HG02870 (cell line): ENCODE data around the gene ACP4.

ENCODE experiments used
- ATAC-seq: cut with Tn5 transposase; IDR thresholded peaks from one replicate; pipeline ENCODE4 v1.9.1; 2021; ENCODE audit warnings: mild to moderate bottlenecking, moderate library complexity; ENCODE audit not compliant: unreplicated experiment

Gene ACP4

DNA sequence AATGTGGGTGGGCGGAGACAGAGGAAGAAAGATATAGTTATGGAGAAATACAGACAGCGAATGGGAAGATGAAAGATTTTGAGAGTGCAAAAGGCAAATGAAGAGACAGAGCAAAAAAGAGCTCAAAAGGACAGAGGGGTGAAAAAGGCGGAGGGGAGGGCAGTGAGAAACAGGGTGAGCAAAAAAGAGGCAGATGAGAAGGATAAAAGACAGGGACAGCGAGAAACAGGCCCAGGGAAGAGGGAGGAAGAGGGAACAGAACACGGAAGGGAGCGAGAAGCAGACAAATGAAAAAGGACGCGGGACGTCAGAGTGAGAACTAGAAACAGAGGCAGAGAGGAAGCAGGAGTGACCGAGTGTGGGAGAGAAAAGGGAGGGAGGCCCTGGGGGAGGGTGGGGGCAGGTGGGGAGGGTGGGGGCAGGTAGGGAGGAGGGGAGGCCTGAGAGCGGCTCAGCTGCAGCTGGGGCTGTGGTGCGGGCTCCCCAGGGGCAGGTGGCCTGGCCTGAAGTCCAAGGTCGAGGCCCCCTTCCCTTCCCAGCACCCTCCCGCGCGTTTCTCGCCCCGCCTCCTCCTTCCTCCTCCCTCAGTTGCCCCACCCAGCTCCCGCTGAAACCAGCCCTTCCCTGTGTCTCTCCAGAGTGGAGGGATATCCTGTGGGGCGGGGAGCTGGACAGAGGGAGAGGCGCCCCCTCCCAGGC is 30.5 kb downstream of the ACP4 start:
- no peak for ATAC-seq

DNA sequence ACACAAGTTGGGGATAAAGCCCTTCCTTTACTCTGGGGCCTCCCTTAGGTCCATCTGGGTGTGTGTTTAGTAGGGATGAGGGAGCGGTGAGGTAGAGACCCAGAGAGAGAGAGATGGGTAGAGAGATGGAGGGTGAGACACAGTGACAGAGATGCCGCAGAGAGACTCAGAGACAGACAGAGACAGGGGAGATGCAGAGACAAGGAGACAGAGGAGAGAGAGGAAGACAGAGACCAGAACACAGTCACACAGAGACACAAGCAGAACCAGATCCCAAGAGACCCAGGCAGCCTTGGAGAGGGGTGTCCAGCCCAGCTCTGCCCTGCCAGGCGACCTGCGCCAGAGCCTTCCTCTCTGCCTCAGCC is 31.0 kb downstream of the ACP4 start:
- no peak for ATAC-seq

DNA sequence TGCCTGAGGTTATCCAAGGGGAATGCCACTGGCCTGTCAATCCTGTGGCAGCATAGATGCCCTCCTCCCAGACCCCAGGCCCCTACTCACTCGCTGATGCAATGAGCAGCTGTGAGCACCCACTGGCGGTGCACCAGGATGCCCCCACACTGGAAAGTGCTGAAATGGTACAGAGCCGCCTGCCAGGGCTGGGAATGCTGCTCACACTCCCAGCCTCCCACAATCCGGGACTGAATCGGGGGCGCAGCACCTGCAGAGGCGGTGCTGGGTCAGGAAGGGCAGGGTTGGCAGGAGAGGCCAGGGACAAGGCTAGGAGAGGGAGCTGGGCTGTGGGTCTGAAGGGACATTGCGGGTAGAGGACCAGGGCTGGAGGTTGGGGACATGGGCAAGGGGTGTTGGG is 31.4 kb downstream of the ACP4 start:
- no peak for ATAC-seq

DNA sequence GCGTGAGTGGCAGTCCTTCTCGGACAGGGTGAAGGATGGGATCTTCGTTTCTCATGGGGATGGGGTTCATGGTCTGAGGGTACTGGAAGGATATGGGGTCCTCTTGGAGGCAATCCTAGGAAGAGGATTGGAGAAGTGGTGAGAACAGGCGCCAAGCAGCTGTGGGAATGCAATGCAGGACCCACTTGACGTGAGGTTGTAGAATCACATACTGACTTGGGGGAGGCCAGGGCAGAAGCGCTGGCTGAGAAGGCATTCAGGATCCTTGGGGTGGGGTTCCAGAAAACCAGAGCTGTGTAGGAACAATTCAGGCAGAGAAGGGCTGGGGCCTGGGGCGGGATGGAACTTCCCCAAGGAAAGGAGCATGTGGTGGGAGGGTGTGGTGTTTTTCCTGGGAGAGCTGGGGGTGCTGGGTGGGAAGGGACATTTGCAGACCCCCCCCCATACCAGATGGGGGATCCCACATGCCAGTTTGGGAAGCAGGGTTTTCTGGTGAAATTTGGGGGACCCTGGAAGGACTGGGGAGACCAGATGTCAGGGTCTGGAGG is 32.5 kb downstream of the ACP4 start:
- no peak for ATAC-seq

DNA sequence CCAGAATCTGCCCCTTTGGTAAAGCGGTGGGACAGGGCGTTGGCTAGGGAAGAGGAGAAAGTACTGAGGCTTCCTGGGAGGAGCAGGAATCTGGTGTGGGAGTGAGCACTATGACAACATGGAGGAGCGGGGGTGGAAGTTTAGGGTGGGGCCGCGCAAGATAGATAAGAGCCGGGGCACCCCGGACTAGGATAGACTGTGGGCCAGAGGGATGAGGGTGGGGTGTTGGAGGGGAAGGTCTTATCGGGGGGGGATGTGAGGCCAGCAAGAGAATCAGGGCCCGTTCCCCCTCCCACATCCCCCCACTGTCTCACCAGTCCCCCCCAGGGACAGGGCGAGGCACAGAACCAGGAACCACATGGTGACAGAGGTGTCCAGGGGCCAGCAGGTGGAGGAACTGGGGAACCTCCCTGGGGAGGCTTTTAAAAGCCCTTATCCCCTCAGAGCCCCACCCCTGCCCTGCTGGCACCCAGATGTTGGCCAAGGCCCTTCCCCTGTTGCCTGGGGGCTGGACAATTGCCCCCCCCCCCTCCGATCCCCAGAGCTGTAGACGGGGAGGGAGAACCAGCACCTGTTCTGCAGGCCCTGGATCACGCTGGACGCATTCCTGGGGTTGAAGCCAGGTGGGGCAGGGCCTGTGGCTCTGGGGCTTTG is 33.3 kb downstream of the ACP4 start, which contains the start of gene KLK1:
Gene KLK1, minus strand, starts transcription at position 399 of the 654 bp plus-strand sequence. Its CDS starts 39 bp downstream, at position 360.
- no peak for ATAC-seq

DNA sequence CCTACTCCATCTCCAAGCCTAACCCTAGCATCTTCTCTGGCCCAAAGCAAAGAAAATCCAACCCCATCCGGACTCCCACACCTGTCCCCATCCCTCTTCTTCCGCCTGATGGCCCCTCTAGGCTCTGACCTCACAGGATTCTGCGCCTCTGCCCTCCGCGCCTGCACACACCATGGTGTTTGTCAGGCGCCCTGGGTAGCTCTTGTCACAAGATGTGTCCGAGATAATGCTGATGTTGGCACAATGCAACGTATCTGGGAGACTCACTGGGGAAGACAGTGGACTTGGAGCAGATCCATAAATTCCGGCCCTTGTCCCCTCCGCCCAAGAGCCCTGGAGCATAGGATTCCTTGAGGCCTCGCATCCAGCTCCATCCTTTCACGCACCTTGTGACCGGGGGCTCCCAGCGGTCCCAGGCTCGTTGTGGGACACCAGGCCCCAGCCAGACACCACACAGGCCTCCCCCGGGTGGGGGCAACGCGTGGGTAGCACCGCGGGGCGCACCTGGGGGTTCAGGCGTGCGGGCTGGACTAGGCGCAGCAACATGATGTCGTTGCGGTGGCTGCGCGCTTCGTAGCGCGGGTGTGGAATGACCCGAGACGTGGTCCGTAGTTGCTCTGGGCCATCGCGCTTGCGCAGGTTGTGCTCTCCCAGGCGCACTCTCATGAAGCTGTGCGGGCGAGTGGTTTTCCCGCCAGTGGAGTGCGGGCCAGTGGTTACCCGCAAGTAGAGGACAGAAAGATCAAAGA is 36.5 kb downstream of the ACP4 start:
- no peak for ATAC-seq

DNA sequence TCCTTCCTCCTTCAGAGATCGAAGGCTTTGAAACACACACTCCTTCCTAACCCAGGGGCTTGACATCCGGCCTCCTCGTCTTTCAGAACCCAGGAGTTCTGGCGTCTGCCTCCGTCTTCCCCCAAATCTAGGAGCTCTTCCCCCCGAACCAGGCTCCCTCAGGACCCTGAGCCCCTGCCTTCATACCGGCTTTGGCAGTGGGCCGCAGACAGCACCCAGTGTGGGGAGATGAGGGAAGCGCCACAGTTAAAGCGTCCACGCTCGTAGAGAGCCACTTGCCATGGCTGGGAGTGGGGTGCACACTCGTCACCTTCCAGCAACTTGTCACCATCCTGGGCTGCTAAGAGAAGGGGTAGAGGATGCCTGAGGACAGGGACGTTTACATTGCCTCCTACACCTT is 37.3 kb downstream of the ACP4 start:
- no peak for ATAC-seq

DNA sequence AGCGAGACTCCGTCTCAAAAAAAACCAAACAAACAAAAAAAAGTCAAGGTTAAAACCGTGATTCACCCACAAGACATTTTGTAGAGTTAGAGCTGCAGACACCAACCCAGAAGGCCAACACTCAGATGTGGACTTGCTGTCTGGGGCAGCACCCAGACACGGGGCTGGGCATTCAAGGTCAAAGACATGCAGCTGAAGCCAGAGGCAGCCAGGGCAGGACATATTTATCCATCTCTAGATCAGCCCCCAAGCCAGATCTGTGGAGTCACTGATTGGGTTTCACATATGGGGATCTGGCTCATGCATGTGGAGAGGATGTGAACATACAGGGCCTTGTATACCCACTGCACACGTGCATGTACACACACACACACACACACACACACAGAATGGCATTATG is 39.6 kb downstream of the ACP4 start:
- ATAC-seq = no peak

DNA sequence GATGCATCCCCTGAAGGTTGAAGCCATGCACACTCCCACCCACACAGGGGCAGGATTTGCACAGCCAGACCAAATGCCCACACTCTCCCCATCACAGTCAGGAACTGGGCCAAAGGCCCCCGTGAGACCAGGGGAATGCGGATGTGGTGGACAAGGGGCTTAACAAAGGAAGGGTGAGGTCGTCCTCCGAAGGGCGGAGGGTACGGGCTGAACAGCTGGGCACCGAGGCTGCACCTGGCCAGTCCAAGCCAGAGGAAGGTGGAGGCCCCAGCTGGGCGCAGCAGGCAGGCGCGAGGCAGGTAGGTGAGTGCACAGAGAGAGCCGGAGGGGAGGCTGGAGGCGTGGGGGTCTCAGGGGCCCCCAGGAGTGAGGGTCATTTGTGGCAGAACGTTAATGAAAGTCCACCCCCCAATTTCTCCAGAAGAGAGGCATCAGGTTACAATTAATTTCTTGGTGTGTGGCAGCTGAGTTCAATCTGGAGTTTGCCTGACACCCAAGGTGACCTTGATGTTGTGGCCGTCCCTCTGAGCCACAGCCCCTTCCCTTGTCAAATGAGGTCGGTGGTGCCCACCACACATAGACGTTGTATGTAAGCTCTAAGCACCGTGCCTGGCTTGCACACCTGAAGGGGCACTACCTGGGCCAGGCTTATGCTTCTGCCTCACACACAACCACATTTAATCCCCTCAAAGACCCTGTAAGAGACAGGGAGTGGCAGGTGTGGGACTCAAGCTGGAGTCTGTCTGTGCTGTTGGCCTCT is 40.2 kb downstream of the ACP4 start:
- ATAC-seq = no peak

DNA sequence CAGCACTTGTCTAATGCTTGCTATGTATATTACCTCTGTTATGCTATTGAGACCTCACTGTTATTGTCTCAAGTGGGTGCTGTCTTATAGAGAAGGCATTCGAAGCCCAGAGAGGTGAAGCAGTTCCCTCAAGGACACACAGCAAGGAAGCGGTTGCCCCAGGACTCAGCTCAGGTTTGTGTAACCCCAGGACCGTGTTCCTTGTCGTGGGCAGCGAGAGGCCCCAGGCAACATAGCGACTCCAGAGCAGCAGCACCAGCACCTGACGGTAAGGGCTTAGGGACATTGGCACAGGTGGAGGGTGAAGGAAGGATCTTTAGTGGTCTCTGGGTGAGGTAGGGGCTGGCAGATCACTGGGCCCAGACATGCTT is 40.8 kb downstream of the ACP4 start:
- ATAC-seq = no peak

DNA sequence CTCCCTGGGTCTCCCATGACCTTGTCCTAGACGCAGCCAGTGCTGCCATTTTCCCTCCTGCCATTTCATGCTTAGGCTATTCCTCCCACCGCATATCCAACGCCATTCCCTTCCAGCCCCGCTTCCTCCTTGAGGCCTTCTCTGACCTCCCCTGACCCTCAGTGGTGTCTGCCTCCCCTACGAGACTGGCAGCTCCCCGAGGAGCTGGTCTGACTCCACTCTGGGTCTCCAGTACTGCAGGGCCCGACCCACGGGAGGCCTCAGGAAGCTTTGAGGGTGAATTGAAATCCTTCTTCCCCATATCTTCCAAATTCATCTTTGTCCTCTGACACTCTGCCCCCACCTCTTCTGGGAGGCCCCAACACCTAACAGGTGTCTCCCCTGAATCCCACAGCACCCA is 42.5 kb downstream of the ACP4 start:
- ATAC-seq = no peak

DNA sequence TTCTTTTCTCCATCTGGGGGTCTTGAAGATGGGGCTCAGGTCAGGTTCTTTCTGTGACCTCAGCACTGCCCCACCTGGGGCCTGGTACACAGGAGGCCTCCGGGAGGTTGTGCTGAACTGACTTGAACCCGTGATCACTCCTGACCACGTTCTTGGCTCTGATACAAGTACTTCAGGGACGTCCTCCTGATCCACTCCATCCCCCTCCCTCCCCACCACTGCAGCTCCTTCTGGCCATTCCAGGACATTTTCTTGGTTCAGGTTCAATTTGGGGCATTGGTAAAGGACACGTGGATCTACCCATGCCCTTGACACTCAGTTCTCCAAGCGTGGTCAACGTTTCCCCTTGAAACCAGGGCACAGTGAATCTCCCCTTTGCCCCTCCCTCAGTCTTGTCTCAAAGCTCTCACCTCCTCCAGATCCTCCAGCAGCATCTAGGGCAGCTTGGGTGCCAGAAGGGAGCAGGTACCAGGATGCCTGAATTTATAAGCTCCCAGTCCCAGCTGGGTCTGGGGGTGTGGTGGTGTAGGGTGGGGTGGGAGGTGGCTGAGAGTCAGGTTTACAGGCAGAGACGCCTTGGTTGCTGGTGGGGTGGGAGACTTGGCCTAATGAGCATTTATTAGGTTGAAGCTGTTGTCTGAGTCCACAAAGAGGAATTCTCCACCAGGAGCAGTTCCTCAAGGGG is 43.0 kb downstream of the ACP4 start, which contains the start of gene KLK15:
Gene KLK15, minus strand, starts transcription at position 458 of the 685 bp plus-strand sequence. CDS start 2,082 bp downstream, outside the sequence.
- ATAC-seq = no peak

DNA sequence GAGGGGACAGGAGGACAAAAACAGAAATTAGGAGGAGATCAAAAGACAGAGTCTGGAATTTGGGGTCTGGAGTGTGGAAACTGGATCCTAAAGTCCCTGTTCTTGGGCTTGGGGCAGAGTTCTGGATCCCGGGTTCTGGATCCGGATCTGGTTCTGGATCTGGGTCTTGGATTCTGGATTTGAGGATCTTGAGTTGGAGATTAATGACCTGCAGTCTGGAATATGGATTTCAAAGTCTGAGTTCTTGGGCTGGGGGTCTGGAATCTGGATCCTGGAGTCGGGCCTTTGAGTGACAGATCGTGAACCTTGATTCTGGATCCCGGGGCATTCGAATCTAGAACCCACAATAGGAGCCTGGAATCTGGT is 43.6 kb downstream of the ACP4 start:
- no peak for ATAC-seq

DNA sequence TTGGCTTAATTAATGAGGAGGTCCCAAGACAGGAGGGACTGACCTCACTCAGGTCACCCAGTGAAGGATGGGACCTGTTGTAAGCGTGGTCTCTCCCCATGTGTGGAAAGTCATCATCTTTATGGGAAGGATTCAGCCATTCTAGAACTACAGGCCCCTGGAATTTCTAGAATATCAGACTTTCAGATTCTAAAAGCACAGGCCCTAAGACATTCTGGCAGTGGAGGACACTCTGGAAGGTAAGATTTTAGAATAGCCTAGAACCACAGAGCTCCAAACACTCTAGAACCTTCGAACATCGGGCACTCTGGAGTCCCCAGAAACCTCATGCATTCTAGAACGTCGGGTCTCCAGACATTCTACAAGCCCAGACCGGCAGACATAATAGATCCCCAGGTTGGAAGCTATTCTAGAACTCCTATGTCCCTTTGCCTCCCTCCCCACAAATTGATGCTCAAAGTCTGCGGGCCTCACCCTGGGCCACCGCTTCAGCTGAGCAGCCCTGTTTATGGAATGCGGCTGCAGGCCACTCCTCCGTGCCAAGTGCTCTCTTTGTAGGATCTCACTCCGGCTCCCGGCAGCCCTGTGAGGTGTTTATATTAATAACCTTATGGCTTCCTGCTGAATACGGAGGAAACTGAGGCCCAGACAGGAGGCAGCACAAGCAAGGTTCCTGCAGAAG is 45.0 kb downstream of the ACP4 start:
- no peak for ATAC-seq

DNA sequence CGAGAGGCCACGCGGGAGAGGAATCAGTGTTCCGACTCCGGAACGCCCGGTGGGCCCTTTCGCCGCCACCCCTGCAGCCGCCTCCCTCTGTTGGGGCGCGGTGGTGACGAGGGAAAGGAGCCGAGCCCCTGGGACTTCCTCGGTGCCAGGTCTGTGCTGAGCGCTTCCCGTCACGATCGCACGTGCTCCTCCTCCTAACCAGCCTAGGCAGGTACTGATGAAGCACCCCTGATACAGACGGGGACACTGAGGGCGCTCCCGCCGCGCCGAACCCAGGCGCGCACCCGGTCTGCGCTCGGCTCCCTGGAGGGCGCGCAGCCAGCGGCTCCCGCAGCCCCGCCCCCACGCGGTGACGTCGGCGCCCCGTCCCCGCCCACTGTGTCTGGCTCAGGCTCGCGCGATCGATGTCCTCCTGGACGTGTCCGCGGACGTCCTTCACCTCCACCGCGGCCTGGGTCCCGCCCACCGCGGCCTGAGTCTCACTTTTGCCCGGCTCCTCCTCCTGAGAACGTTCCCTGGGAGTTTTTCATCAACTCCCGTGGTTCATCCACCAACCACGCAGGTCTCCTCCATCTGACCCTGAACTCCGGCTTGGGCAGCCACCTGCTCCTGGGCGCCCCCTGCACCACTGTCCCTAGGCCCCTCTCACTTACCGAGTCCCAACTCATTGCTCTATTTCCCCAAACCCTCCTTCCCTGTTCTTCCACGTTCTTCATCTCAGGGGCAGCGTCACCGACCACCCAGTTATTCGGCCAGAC is 45.7 kb downstream of the ACP4 start:
- peak; percentile 63 for ATAC-seq

DNA sequence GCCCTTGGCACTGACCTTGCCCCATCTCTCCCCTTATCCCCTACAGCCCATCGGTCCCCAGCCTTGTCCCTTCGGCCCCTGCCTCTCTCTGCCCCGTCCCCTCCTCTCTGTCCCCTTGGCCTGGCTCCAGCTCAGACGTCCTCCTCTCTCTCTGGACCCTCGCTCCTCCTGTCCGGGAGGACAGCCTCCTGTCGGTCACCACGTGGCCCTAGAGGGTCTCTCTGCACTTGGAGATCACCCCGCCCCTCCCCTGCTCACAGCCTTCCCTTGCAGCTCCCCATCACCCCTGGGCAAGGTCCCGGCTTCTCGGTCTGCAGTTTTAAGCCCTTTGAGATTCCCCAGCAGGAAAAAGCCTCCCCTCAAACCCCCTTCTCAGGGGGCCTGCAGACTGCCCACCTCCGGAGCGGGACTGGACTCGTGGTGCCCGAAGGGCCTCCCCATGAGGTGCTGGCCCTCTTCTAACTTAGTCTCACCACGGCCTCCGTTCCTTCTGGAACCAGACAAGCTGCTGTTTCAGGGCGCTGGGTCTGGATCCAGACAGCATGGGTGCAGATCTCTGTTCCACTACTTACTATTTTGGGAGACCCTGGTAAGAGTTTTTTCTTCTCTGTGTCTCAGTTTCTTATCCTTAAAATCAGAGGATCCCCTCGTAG is 46.5 kb downstream of the ACP4 start:
- no peak for ATAC-seq

DNA sequence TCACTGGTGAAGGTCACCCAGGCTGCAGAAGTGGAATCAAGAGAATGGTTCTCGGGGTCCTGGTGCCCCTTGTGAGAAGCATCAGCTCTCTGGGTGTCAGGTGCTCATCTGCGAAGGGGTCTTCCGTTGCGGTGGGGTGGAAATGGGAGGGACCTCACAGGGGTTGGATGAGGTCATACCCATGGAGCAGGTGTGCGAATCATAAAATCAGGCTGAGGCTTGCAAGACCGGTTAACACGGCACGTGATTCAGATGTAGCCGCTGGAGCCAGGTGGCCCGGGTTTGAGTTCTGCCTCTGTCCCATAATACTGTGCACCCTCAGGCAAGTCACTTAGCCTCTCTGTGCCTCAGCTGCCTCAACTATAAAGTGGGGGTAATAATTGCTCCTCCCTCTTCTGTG is 47.1 kb downstream of the ACP4 start:
- ATAC-seq = no peak

DNA sequence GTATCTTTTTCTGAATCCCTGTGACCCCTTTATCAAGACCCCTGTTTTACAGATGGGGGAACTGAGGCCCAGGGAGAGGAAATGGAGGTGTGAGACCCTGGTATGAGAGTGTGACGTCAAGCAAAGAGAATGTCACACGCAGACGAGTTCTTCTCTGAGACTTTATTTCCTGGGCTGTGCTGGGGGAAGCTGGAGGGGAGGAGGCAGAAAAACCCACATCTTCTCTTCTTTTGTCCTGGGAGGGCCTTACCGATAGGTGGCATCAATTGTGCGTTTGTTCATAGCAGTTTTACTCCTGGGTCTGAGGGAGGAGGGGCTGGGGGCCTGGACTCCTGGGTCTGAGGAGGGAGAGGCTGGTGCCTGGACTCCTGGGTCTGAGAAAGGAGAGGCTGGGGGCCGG is 48.0 kb downstream of the ACP4 start:
- ATAC-seq = no peak
